Measurements from ENCODE around the gene SUCNR1. TPM values are rescaled to one million over a fixed set of nuclear protein-coding genes. Genes with fewer than 3 reads are reported as not detected.

The SUCNR1 gene
- total RNA-seq, 1 experiment from 2014 or later = not detected

GRCh38 chr3:151899996-151900395, 26.6 kb downstream of the SUCNR1 start:
- ATAC-seq (no peak), DNase-seq (ENCODE audit: low read depth, low spot score) (no peak)
- Histone ChIP-seq H3K36me3 (ENCODE audit: control insufficient read depth, insufficient read depth, low read length) (no peaks in the 10 kb centered on the region), H3K4me1 (ENCODE audit: control insufficient read depth, insufficient read depth, low read length) (no peaks in the 10 kb centered on the region), H3K9me3 (ENCODE audit: control insufficient read depth, insufficient read depth, low read depth, low read length) (no peaks in the 10 kb centered on the region), H3K27me3 (ENCODE audit: control insufficient read depth, insufficient read depth, low read length) (no peaks in the 10 kb centered on the region), H3K4me3 (ENCODE audit: low read depth in 2 of 2, low read length in 2 of 2) (no peak overlapping the region), H3K27ac (ENCODE audit: low read length) (no peak overlapping the region)
- intact Hi-C loops (cut with micrococcal nuclease; ENCODE audit: unreplicated experiment) (no loop called here), in situ Hi-C loops (cut with HindIII; ENCODE audit: low pct_unique_long_range_greater_than_20kb, low sequenced_read_pairs) (no loop called here)
- CTCF ChIA-PET = no interaction called here
- BruUV-seq (replicated peaks) = no TSS peak
- no peak for TF ChIP-seq POLR2AphosphoS5 (IDR thresholded peaks at IDR 0.05; ENCODE audit: low read depth, low read length)
- POLR2A ChIA-PET = no interaction called here

GRCh38 chr3:151900460-151900859, 27.0 kb downstream of the SUCNR1 start:
- no peak overlapping the region for H3K27ac ChIP-seq (ENCODE audit: low read length)
- BruUV-seq (replicated peaks) = no TSS peak
- no peaks in the 10 kb centered on the region for H3K9me3 ChIP-seq (ENCODE audit: control insufficient read depth, insufficient read depth, low read depth, low read length)
- in situ Hi-C loops (cut with HindIII; ENCODE audit: low pct_unique_long_range_greater_than_20kb, low sequenced_read_pairs) = no loop called here
- ATAC-seq (no peak), DNase-seq (ENCODE audit: low read depth, low spot score) (no peak)
- no peaks in the 10 kb centered on the region for H3K4me1 ChIP-seq (ENCODE audit: control insufficient read depth, insufficient read depth, low read length)
- no peaks in the 10 kb centered on the region for H3K27me3 ChIP-seq (ENCODE audit: control insufficient read depth, insufficient read depth, low read length)
- ChIA-PET CTCF (no interaction called here), POLR2A (no interaction called here)
- intact Hi-C loops (cut with micrococcal nuclease; ENCODE audit: unreplicated experiment) = no loop called here
- no peaks in the 10 kb centered on the region for H3K36me3 ChIP-seq (ENCODE audit: control insufficient read depth, insufficient read depth, low read length)
- TF ChIP-seq, protein P1, sequence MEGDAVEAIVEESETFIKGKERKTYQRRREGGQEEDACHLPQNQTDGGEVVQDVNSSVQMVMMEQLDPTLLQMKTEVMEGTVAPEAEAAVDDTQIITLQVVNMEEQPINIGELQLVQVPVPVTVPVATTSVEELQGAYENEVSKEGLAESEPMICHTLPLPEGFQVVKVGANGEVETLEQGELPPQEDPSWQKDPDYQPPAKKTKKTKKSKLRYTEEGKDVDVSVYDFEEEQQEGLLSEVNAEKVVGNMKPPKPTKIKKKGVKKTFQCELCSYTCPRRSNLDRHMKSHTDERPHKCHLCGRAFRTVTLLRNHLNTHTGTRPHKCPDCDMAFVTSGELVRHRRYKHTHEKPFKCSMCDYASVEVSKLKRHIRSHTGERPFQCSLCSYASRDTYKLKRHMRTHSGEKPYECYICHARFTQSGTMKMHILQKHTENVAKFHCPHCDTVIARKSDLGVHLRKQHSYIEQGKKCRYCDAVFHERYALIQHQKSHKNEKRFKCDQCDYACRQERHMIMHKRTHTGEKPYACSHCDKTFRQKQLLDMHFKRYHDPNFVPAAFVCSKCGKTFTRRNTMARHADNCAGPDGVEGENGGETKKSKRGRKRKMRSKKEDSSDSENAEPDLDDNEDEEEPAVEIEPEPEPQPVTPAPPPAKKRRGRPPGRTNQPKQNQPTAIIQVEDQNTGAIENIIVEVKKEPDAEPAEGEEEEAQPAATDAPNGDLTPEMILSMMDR (IDR thresholded peaks at IDR 0.05) = no peak
- no peak for TF ChIP-seq TCF7L2 (IDR thresholded peaks at IDR 0.05; ENCODE audit: low read depth, low read length)
- no peak for TF ChIP-seq REST (IDR thresholded peaks at IDR 0.05; ENCODE audit: insufficient read depth in 1 of 2, low read depth in 2 of 2, low read length in 1 of 2)
- no peak for TF ChIP-seq SIN3A (IDR thresholded peaks at IDR 0.05; ENCODE audit: borderline replicate concordance, insufficient read depth, low read depth, low read length)
- TF ChIP-seq POLR2AphosphoS5 (IDR thresholded peaks at IDR 0.05; ENCODE audit: low read depth, low read length) = no peak
- H3K4me3 ChIP-seq (ENCODE audit: low read depth in 2 of 2, low read length in 2 of 2) = no peak overlapping the region

DNA sequence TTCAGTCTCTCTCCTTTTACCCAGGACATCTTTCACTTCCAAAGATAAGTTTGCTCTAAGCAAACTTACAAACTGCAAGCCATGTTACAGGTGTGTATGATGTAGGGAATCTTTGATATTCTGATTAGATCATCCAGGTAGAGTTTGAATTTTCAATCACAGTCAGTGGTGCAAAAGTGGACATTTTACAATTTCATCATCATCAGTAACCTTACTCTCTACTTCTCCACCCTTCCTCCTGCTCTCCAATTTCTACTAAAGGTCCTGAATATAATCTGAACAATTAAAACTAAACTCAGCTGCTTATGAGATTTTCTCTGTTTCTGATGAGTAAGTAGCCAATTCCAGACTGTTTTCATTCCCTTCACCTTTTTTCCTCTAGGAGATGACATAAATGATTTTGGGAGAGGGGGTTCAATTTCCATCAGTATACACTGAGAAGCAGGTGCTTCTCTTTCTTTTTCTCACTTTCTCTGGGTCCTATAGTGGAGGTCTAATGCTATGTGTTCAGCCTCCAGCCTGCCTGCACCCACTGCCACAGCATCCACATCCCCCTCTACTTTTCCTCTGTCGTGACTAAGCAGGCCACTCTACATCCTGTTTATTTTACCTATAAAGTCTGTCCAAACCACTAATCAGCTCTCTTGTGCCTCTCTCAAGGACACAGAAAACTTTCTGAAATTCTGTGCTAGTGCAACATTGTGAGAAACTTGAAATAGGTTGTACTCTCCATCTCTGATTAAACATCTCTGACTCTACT, 27.6 kb downstream of the SUCNR1 start:
- Histone ChIP-seq H3K4me1 (ENCODE audit: control insufficient read depth, insufficient read depth, low read length) (no peaks in the 10 kb centered on the region), H3K27ac (ENCODE audit: low read length) (no peak overlapping the region), H3K4me3 (ENCODE audit: low read depth in 2 of 2, low read length in 2 of 2) (no peak overlapping the region), H3K27me3 (ENCODE audit: control insufficient read depth, insufficient read depth, low read length) (no peaks in the 10 kb centered on the region), H3K36me3 (ENCODE audit: control insufficient read depth, insufficient read depth, low read length) (no peaks in the 10 kb centered on the region), H3K9me3 (ENCODE audit: control insufficient read depth, insufficient read depth, low read depth, low read length) (no peaks in the 10 kb centered on the region)
- in situ Hi-C loops (cut with HindIII; ENCODE audit: low pct_unique_long_range_greater_than_20kb, low sequenced_read_pairs) (no loop called here), intact Hi-C loops (cut with micrococcal nuclease; ENCODE audit: unreplicated experiment) (no loop called here)
- DNase-seq (ENCODE audit: low read depth, low spot score) (no peak), ATAC-seq (no peak)
- TF ChIP-seq TCF7L2 (IDR thresholded peaks at IDR 0.05; ENCODE audit: low read depth, low read length) (no peak), REST (IDR thresholded peaks at IDR 0.05; ENCODE audit: insufficient read depth in 1 of 2, low read depth in 2 of 2, low read length in 1 of 2) (no peak), SIN3A (IDR thresholded peaks at IDR 0.05; ENCODE audit: borderline replicate concordance, insufficient read depth, low read depth, low read length) (no peak), POLR2AphosphoS5 (IDR thresholded peaks at IDR 0.05; ENCODE audit: low read depth, low read length) (no peak)
- TF ChIP-seq, protein P1 (IDR thresholded peaks at IDR 0.05) = no peak
- POLR2A ChIA-PET = no interaction called here
- no TSS peak for BruUV-seq (replicated peaks)
- CTCF ChIA-PET = no interaction called here
